ENCODE measurements around the gene POLQ. TPM values are rescaled to one million over a fixed set of nuclear protein-coding genes. Genes with fewer than 3 reads are reported as not detected.

POLQ gene
- total and polyA plus RNA-seq, 9 of the 15 experiments (the other 6 are each of a cell fraction or from before 2014, with no cell fraction given): 1.5 to 19.0 (median 8.8) TPM

GRCh38 chr3:121545574-121546455 is at the start of gene POLQ (continued):
- TF ChIP-seq SRSF9 (IDR thresholded peaks at IDR 0.05; ENCODE audit: borderline replicate concordance, low read depth, low read length): no peak
- TF ChIP-seq ZFPM2 (CRISPR knock-in tag; IDR thresholded peaks at IDR 0.05): no peak
- no peak for TF ChIP-seq CBX1 (IDR thresholded peaks at IDR 0.05; ENCODE audit: low read depth)
- TF ChIP-seq POLR3A (IDR thresholded peaks at IDR 0.05; ENCODE audit: borderline replicate concordance, extremely low read depth, insufficient read depth, insufficient read length): no peak
- TF ChIP-seq ZNF274 (IDR thresholded peaks at IDR 0.05; ENCODE audit: borderline replicate concordance, low read depth, low read length): no peak
- no peak for TF ChIP-seq ZNF436 (CRISPR knock-in tag; IDR thresholded peaks at IDR 0.05)
- TF ChIP-seq ZNF830 (CRISPR knock-in tag; IDR thresholded peaks at IDR 0.05): no peak
- TF ChIP-seq BMI1 (IDR thresholded peaks at IDR 0.05; ENCODE audit: low read length): no peak
- no peak for TF ChIP-seq ZNF212 (CRISPR knock-in tag; IDR thresholded peaks at IDR 0.05)
- TF ChIP-seq ASH1L (IDR thresholded peaks at IDR 0.05; ENCODE audit: borderline replicate concordance, low read depth, partially characterized antibody): peak; percentile 21
- TF ChIP-seq E2F4 (CRISPR knock-in tag; IDR thresholded peaks at IDR 0.05; ENCODE audit: low read depth): peak; percentile 92
- TF ChIP-seq SNAPC5 (CRISPR knock-in tag; IDR thresholded peaks at IDR 0.05): no peak
- no peak for TF ChIP-seq ZFP36 (IDR thresholded peaks at IDR 0.05; ENCODE audit: low read depth, low read length, partially characterized antibody)
- TF ChIP-seq XRCC5 (IDR thresholded peaks at IDR 0.05; ENCODE audit: low read depth, low read length): 0 out of 2 replicates have a peak, but pooled peaks have one; percentile 42
- no peak for TF ChIP-seq RBM34 (IDR thresholded peaks at IDR 0.05; ENCODE audit: borderline replicate concordance, insufficient read depth, low read length)
- peak; percentile 31 to 93; a peak in 3 of 4 replicates for TF ChIP-seq HDAC1 (IDR thresholded peaks at IDR 0.05)
- no peak for TF ChIP-seq ZNF324 (CRISPR knock-in tag; IDR thresholded peaks at IDR 0.05)
- TF ChIP-seq CBX2 (IDR thresholded peaks at IDR 0.05; ENCODE audit: insufficient read depth, low read length, poor library complexity, severe bottlenecking): no peak
- no peak for TF ChIP-seq ETV6 (IDR thresholded peaks at IDR 0.05; ENCODE audit: borderline replicate concordance in 1 of 2, low read depth in 2 of 2, low read length in 1 of 2)
- TF ChIP-seq ETV6 (CRISPR knock-in tag; IDR thresholded peaks at IDR 0.05; ENCODE audit: borderline replicate concordance): no peak
- TF ChIP-seq ZNF696 (CRISPR knock-in tag; conservative IDR thresholded peaks at IDR 0.05): no peak
- TF ChIP-seq TAF15 (IDR thresholded peaks at IDR 0.05; ENCODE audit: low read depth, low read length): no peak
- TF ChIP-seq FOXM1 (IDR thresholded peaks at IDR 0.05; ENCODE audit: low read depth): peak; percentile 17; the same call in 1 of the 2 replicates
- no peak for TF ChIP-seq FOXM1 (CRISPR knock-in tag; IDR thresholded peaks at IDR 0.05; ENCODE audit: low read depth)
- peak; percentile 71 for TF ChIP-seq HCFC1 (IDR thresholded peaks at IDR 0.05; ENCODE audit: low read depth, low read length)
- no peak for TF ChIP-seq PHB2 (IDR thresholded peaks at IDR 0.05; ENCODE audit: low read depth)
